Stimulated activated CD4-positive, alpha-beta T cell treated with anti-CD3 and anti-CD28 coated beads, TNF-alpha, amount 100 ng/mL, for 24 hours (primary cell): ENCODE measurements around the gene SCG2.

Experiments used
- DNase-seq, 3 experiments: peaks; one replicate each; pipeline ENCODE4 v3.0.0-alpha.2; 2020; ENCODE audit warnings: low read depth in 3 of 3

SCG2 gene

GRCh38 chr2:223601932-223602666 is at the start of gene SCG2:
Gene SCG2, minus strand, starts transcription at chr2:223602361. Its CDS starts 3,079 bp downstream, at chr2:223599282.
- peak in 1 of 3 experiments; percentile 12 for DNase-seq

DNA sequence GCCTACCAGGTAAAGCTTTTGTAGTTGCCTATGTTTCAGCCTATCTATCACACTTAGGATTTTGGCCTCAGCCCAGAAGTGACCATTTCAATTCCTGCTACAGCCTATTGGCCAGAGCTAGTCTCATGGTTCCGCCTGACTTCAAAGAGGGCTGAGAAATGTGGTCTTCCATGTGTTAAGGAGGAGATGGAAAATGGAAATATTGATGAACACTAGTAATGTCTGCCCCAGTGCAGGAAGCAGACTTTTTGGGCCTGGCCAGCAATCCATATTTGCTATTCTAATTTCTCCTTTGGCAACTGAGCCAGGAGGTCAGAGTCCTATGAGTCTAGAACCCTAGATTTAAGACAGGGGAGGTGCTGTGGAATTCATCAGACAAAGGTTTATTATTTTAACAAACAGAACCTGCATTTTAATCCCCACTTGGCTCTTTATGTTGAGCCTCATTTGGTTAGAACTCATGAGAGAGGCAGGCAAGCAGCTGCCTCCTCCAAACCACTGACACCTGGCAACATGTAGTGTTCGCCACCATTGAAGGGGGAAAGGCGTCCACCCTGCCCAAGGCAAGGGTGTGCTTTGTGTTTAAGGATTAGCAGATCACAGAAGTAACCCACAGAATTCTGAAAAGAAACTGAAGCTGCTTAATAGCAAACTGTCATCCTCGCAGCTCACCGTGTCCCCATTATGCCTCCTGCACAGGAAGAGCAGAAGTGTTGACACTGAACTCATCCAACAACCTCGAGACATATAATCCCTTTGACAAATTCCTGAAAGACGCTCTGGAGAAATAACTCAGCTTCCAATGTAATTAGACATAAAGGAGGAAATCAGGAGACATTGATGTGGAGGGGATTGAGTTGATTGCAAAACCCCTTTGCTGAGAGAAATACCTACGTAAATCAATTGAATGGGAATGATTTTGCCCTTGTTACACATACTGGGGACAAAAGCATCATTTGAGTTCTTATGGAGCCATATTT is 47.7 kb upstream of the SCG2 start:
- no peak for DNase-seq

- no peak for DNase-seq
These were observed 46.6 kb upstream of the SCG2 start for GRCh38 chr2:223648755-223649154.

DNA sequence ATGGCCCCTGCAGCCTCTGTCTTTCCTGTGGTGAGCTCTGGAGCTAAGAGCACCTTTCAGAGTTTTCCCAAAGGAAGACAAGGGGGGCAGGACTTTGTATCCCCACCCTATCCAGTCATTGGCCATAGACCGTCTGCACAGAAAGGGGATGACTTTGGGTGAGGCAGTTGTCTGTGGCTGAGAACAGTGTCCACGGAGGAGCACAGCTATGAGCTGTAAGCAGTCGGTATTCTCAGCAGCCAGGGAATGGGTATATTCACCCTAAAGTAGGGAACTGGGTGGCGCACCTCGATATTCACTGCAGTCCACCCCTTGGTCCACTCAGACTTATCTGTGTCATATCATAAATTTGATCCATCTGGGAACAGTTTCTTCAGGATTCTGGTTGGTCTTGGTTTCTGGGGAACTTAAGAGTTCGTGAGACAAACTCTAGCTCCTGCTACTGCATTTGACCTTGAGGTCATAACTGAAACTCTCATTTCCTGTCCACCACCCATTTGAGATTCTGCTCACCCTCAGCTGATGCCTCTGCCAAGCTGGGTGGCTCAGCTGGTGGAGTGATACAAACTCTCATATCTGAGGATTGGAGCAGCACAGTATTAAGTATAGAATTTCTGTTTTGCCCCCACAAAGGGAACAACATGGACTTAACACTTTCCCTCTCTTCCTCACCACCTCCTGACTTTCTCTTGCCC is 45.2 kb upstream of the SCG2 start:
- DNase-seq = no peak

GRCh38 chr2:223644136-223644535 is 42.0 kb upstream of the SCG2 start:
- DNase-seq = no peak

GRCh38 chr2:223643309-223643708 is 41.1 kb upstream of the SCG2 start:
- no peak for DNase-seq

DNA sequence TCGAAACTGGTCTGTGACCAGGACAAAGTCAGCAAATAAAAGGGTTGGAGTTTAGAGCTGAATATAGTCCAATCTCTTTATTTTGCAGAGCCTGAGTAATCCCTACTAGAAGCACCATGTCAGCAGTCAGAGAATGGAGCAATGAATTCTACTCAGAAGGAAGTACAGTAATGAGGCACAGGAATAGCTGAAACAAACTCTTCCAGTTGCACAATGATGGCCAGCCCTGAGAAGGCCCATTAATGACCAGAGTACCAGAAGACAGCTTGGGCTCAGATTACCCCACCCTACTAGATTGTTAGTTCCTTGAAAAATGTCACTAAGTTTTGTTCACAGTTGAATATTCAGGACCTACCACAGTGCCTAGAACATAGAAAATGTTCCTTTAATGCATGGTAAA is 40.3 kb upstream of the SCG2 start:
- no peak for DNase-seq

- DNase-seq = no peak
These were observed 38.9 kb upstream of the SCG2 start for GRCh38 chr2:223641082-223641481.

DNA sequence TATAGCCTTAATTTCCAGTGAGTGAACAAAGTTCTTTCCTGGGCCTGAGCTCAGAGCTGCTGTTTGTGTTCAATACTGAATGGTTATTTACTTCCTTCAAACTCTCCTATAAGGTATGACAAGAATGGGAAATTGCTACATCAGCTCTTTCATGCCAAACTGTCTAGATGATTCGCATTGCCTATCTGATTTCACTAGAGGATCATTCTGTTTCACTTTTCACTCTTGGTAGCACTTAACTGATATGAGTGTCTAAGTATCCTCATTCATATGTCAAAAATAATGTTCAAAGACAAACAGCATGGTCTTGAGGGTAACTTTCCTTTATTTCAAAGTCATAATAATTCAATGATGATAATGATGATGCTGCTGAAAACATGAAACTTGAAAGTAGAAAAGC is 32.9 kb upstream of the SCG2 start:
- no peak for DNase-seq

GRCh38 chr2:223634238-223634637 is 32.1 kb upstream of the SCG2 start:
- no peak for DNase-seq

DNA sequence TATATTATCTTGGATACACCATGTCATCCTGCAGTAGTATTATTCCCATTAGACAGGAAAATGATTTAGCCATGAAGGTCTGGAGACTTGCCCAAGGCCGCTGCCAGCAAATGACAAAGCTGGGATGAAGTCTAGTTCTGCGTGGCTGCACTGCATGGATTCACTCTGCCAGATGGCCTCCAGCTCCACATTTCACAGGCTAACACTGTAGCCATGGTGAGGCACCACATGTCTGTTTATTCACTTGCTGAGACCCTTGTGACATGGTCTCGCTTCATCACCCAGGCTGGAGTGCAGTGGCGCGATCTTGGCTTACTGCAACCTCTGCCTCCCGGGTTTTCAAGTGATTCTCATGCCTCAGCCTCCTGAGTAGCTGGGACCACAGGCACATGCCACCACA is 31.5 kb upstream of the SCG2 start:
- DNase-seq = no peak

GRCh38 chr2:223632826-223633225 is 30.7 kb upstream of the SCG2 start:
- no peak for DNase-seq

DNA sequence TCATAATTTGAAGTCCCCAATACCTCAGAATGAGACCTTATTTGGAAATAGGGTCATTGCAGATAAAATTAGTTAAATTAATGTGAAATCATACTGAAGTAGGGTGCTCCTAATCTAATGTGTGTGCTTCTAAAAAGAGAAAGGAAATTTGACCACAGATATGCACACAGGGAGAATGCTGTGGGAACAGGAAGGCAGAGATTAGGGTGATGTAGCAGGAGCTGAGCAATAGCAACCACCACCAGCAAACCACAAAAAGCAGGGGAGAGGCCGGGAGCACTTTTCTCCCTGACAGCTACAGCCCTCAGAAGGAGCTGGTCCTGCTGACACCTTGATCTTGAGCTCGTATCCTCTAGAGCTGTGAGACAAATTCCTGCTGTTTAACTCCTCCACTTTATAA is 24.6 kb upstream of the SCG2 start:
- no peak for DNase-seq

- no peak for DNase-seq
These were observed 23.5 kb upstream of the SCG2 start for GRCh38 chr2:223625652-223626051.

- DNase-seq = no peak
These were observed 19.7 kb upstream of the SCG2 start for GRCh38 chr2:223621901-223622300.

GRCh38 chr2:223619486-223620129 is 17.4 kb upstream of the SCG2 start:
- DNase-seq = no peak

GRCh38 chr2:223618172-223619035 is 16.2 kb upstream of the SCG2 start:
- no peak for DNase-seq

GRCh38 chr2:223614534-223614933 is 12.4 kb upstream of the SCG2 start:
- DNase-seq = no peak

DNA sequence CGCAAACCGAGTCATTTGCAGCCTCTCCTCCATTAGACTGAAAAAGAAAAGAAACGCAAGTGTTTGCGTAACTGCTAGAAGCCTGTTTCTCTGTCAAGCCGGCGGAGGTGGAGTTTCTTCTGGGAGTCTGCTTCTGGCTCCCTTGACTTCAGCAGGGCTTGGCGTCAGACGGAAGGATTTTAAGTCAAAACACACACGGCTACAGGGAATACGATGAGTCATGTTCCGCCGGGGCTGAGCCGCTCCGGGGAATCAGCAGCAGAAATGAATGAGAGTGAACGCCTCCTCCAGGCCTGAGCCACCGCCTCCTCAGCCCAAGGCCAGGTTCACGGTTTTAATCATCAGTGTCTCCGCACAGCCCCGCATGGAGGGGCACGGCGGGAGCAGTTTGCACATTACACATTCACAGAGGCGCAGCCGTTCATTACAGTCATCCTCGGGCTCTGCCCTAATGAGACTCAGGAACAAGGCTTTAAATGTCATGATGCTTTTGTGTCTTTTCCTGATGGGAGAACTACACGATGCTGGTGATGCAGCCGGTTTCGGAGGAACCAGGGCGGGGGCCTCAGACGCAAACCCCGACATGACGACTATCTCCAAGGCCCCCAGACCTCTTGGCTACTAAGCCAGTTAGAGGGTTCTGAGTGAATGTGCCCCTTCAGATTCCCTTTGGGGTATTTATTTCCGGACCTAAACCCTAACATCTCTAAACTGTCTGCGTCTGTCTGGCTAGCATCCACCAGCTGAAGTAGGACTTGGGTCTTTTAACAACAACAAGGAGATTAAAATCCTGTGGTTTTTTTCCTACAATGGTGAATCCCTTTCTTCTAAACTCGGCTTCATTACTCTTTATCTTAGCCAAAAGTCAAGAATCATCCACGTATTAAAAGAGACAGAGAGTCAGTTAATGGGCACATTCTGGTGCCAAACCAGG is 11.1 kb upstream of the SCG2 start:
- DNase-seq = no peak

GRCh38 chr2:223612501-223612900 is 10.3 kb upstream of the SCG2 start:
- no peak for DNase-seq
